Measurements from ENCODE around the gene UBE3D.

- TF ChIP-seq POLR2A (IDR thresholded peaks at IDR 0.05) = no peak
- no peak for TF ChIP-seq CTCF (IDR thresholded peaks at IDR 0.05 in 8 of 11, conservative IDR thresholded peaks at IDR 0.05 in 3 of 11)
Observed at GRCh38 chr6:83068616-83069015, 3.0 kb upstream of the UBE3D start.
